ENCODE results near the gene HYCC1. TPM values are rescaled to one million over a fixed set of nuclear protein-coding genes. Genes with fewer than 3 reads are reported as not detected.

Gene HYCC1
- total and polyA plus RNA-seq, 2 donors (not counting 1 experiment from before 2014, with no cell fraction given), result 7.0 to 40.8 TPM

- intact Hi-C loops (cut with micrococcal nuclease), result no loop called here
- H3K4me3 ChIP-seq (ENCODE audit: control extremely low read depth in 1 of 5, extremely low read depth in 1 of 5, insufficient read depth in 1 of 5, low read depth in 2 of 5, low read length in 4 of 5), result no peak overlapping the region
- peaks cover 55% of the 10 kb centered on the region for H4K20me1 ChIP-seq (ENCODE audit: control insufficient read depth, insufficient read depth, low read length, poor library complexity, severe bottlenecking)
- peaks cover 0 to 22% of the 10 kb centered on the region in 2 donors for H3K4me1 ChIP-seq (ENCODE audit: control insufficient read depth in 2 of 2, insufficient read depth in 2 of 2, low read length in 2 of 2)
- ATAC-seq (ENCODE audit: low read depth) (no peak), DNase-seq (no peak)
- H3K27ac ChIP-seq (ENCODE audit: low read length in 2 of 2), result no peak overlapping the region
- WGBS (ENCODE audit: insufficient coverage), result 100% methylated on average over 2 of the region's 2 CpGs
- ChIA-PET POLR2A (no interaction called here), CTCF (interaction anchor here (1.2 to 2.1 kb wide), 2 partner anchors 60 to 63 kb away, joined by 3 to 7 read pairs; no protein-coding TSS in a partner anchor)
- H3K9ac ChIP-seq (ENCODE audit: low read length), result no peak overlapping the region
- peaks cover 3 to 4% of the 10 kb centered on the region in 2 experiments for H3K36me3 ChIP-seq (replicated peaks in 1 of 2; ENCODE audit: control extremely low read depth in 1 of 2, control insufficient read depth in 1 of 2, extremely low read depth in 1 of 2, insufficient read depth in 2 of 2, low read length in 1 of 2)
- peaks cover 88% of the 10 kb centered on the region for H3K79me2 ChIP-seq (ENCODE audit: control insufficient read depth, insufficient read depth, low read length)
- Mint-ChIP-seq H3K27me3 (no peaks in the 10 kb centered on the region), H3K4me3 (no peak overlapping the region), H3K4me1 (peaks cover 49% of the 10 kb centered on the region), H3K9me3 (ENCODE audit: insufficient read depth) (no peaks in the 10 kb centered on the region), H3K27ac (no peak overlapping the region)
- no peak for TF ChIP-seq EZH2 (IDR thresholded peaks at IDR 0.05; ENCODE audit: borderline replicate concordance, insufficient read depth, low read depth, low read length, poor library complexity, severe bottlenecking)
- TF ChIP-seq, protein P1, sequence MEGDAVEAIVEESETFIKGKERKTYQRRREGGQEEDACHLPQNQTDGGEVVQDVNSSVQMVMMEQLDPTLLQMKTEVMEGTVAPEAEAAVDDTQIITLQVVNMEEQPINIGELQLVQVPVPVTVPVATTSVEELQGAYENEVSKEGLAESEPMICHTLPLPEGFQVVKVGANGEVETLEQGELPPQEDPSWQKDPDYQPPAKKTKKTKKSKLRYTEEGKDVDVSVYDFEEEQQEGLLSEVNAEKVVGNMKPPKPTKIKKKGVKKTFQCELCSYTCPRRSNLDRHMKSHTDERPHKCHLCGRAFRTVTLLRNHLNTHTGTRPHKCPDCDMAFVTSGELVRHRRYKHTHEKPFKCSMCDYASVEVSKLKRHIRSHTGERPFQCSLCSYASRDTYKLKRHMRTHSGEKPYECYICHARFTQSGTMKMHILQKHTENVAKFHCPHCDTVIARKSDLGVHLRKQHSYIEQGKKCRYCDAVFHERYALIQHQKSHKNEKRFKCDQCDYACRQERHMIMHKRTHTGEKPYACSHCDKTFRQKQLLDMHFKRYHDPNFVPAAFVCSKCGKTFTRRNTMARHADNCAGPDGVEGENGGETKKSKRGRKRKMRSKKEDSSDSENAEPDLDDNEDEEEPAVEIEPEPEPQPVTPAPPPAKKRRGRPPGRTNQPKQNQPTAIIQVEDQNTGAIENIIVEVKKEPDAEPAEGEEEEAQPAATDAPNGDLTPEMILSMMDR (IDR thresholded peaks at IDR 0.05), result no peak
- no peaks in the 10 kb centered on the region for H3K27me3 ChIP-seq (replicated peaks in 1 of 4; ENCODE audit: control extremely low read depth in 1 of 4, control insufficient read depth in 3 of 4, insufficient read depth in 4 of 4, low read length in 3 of 4)
- no peak overlapping the region for H3K4me2 ChIP-seq (replicated peaks; ENCODE audit: low read depth, low read length, poor library complexity, severe bottlenecking)
- H3K9me3 ChIP-seq (ENCODE audit: control extremely low read depth in 1 of 3, control insufficient read depth in 2 of 3, insufficient read depth in 1 of 3, low read length in 2 of 3), result no peaks in the 10 kb centered on the region
- H2AFZ ChIP-seq (ENCODE audit: insufficient read depth, low read depth, low read length, poor library complexity, severe bottlenecking), result no peak overlapping the region
These were observed 18.9 kb downstream of the HYCC1 start for GRCh38 chr7:22995011-22995410.

GRCh38 chr7:22992874-22993840, 20.8 kb downstream of the HYCC1 start:
- peaks cover 89% of the 10 kb centered on the region for H3K79me2 ChIP-seq (ENCODE audit: control insufficient read depth, insufficient read depth, low read length)
- no peak overlapping the region for H3K27ac ChIP-seq (ENCODE audit: low read length in 2 of 2)
- ChIA-PET CTCF (interaction anchor here (0.9 kb wide), 1 partner anchor 15 kb away, joined by 3 read pairs; no protein-coding TSS in a partner anchor), POLR2A (no interaction called here)
- H3K27me3 ChIP-seq (replicated peaks in 1 of 4; ENCODE audit: control extremely low read depth in 1 of 4, control insufficient read depth in 3 of 4, insufficient read depth in 4 of 4, low read length in 3 of 4), result no peaks in the 10 kb centered on the region
- no peaks in the 10 kb centered on the region for H3K9me3 ChIP-seq (ENCODE audit: control extremely low read depth in 1 of 3, control insufficient read depth in 2 of 3, insufficient read depth in 1 of 3, low read length in 2 of 3)
- Mint-ChIP-seq H3K9me3 (ENCODE audit: insufficient read depth) (no peaks in the 10 kb centered on the region), H3K27me3 (no peaks in the 10 kb centered on the region), H3K4me1 (peaks cover 42% of the 10 kb centered on the region), H3K27ac (no peak overlapping the region), H3K4me3 (no peak overlapping the region)
- DNase-seq (no peak), ATAC-seq (ENCODE audit: low read depth) (no peak)
- peak overlapping the region; percentile 8 for H3K4me2 ChIP-seq (replicated peaks; ENCODE audit: low read depth, low read length, poor library complexity, severe bottlenecking)
- no peak overlapping the region for H3K4me3 ChIP-seq (ENCODE audit: control extremely low read depth in 1 of 5, extremely low read depth in 1 of 5, insufficient read depth in 1 of 5, low read depth in 2 of 5, low read length in 4 of 5)
- peaks cover 4 to 7% of the 10 kb centered on the region in 2 experiments for H3K36me3 ChIP-seq (replicated peaks in 1 of 2; ENCODE audit: control extremely low read depth in 1 of 2, control insufficient read depth in 1 of 2, extremely low read depth in 1 of 2, insufficient read depth in 2 of 2, low read length in 1 of 2)
- peaks cover 49% of the 10 kb centered on the region for H4K20me1 ChIP-seq (ENCODE audit: control insufficient read depth, insufficient read depth, low read length, poor library complexity, severe bottlenecking)
- TF ChIP-seq, protein P1 (IDR thresholded peaks at IDR 0.05), result no peak
- no peak for TF ChIP-seq EZH2 (IDR thresholded peaks at IDR 0.05; ENCODE audit: borderline replicate concordance, insufficient read depth, low read depth, low read length, poor library complexity, severe bottlenecking)
- H3K9ac ChIP-seq (ENCODE audit: low read length), result peak overlapping the region; percentile 16
- WGBS (ENCODE audit: insufficient coverage), result no CpG with 5 or more reads among the region's 3 CpGs
- peaks cover 0 to 15% of the 10 kb centered on the region in 2 donors for H3K4me1 ChIP-seq (ENCODE audit: control insufficient read depth in 2 of 2, insufficient read depth in 2 of 2, low read length in 2 of 2)
- intact Hi-C loops (cut with micrococcal nuclease), result no loop called here
- H2AFZ ChIP-seq (ENCODE audit: insufficient read depth, low read depth, low read length, poor library complexity, severe bottlenecking), result no peak overlapping the region

Data from B cell (primary cell).